BLaER1 treated with 17β-estradiol and CSF1 and Interleukin-3, amounts not matched to agents 10 nM and 100 nM (cell line): Measurements from ENCODE around the gene MAP7D2.
A peak's percentile ranks its signal among the peaks of the same experiment; 100 is the strongest.
"Not testable (repeated sequence)": the region's sequence is repeated elsewhere in the genome, so short reads cannot be mapped to it uniquely, and the experiment has no call there.

Experiments used
- H3K27ac ChIP-seq, 11 experiments: shearing (Covaris generic); formaldehyde crosslinking; 2 replicates each; pipeline ENCODE4 v1.8.1; 2022
- H3K27me3 ChIP-seq, 11 experiments: shearing (Covaris generic); formaldehyde crosslinking; 2 replicates each; pipeline ENCODE4 v1.8.1; 2022
- H3K36me3 ChIP-seq, 11 experiments: shearing (Covaris generic); formaldehyde crosslinking; 2 replicates each; pipeline ENCODE4 v1.8.1; 2022
- H3K4me1 ChIP-seq, 10 experiments: shearing (Covaris generic); formaldehyde crosslinking; 2 replicates each; pipeline ENCODE4 v1.8.1; 2022
- H3K4me2 ChIP-seq, 11 experiments: shearing (Covaris generic); formaldehyde crosslinking; 2 replicates each; pipeline ENCODE4 v1.8.1; 2022
- H3K4me3 ChIP-seq, 10 experiments: shearing (Covaris generic); formaldehyde crosslinking; 2 replicates each; pipeline ENCODE4 v1.8.1; 2022
- H3K9ac ChIP-seq, 11 experiments: shearing (Covaris generic); formaldehyde crosslinking; 2 replicates each; pipeline ENCODE4 v1.8.1; 2022
- H3K9me3 ChIP-seq, 11 experiments: shearing (Covaris generic); formaldehyde crosslinking; replicated peaks in 1 of 11; 2 replicates each; pipeline ENCODE4 v1.8.1; 2022
- H4K20me1 ChIP-seq, 11 experiments: shearing (Covaris generic); formaldehyde crosslinking; 2 replicates each; pipeline ENCODE4 v1.8.1; 2022
- Cebpa-rat ChIP-seq, 11 experiments: shearing (Covaris generic); IDR thresholded peaks; 2 replicates each; pipeline ENCODE4 v1.8.1; 2022

MAP7D2 gene

DNA sequence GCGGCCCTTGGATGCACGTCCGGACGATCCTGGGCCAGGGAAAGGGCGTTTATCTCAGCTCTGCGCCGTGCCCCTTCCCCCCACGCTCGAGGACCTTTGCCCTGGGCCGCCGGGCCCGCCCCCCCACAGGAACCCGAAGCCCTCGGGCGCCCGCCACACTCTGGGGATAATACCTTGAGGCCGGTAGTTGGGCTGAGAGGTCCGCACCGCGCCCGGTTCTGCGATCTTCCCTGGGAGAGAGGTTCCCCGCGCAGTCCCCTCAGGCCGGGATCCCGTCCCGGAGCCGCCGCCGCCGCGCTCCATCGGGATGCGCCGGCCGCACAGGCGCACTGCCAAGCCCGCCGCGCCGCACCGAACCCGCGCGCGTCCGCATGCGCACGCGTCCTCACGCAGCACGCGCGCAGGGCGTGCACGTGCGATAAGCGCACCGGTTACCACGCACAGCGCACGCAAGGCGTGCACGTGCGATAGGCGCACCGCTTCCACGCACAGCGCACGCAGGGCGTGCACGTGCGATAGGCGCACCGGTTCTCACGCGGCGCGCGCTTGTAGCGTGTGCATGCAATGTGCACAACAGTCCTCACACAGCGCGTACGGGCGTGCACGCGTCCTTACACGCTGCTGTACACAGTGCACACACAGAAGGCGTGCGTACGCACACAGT is at the start of gene MAP7D2:
Gene MAP7D2 (minus strand): TSS at position 331 of the 664 bp plus-strand sequence. CDS start 28 bp downstream, at position 303.
- H3K27ac ChIP-seq, result no peak within 1 kb of the TSS
- peak within 1 kb of the TSS in 6 of 11 experiments; percentile 15 to 85 (median 77); a peak in 5 of 22 replicates for H3K4me2 ChIP-seq
- TF ChIP-seq Cebpa-rat (IDR thresholded peaks at IDR 0.05), result no peak
- no peak within 1 kb of the TSS for H3K4me3 ChIP-seq
- H3K27me3 ChIP-seq, result no peaks in the 10 kb centered on the region
- H3K4me1 ChIP-seq, result peaks cover 8 to 25% (median 21%) of the 10 kb centered on the region in 10 experiments
- peaks cover 0 to 20% (median 17%) of the 10 kb centered on the region in 11 experiments; a peak in 20 of 22 replicates for H3K9me3 ChIP-seq
- H3K36me3 ChIP-seq, result peaks cover 0 to 7% (median 0%) of the 10 kb centered on the region in 11 experiments; a peak in 2 of 22 replicates
- no peak within 1 kb of the TSS for H3K9ac ChIP-seq
- H4K20me1 ChIP-seq, result 0 out of 22 replicates have a peak, but pooled peaks cover 0 to 4% (median 0%) of the 10 kb centered on the region in 11 experiments

DNA sequence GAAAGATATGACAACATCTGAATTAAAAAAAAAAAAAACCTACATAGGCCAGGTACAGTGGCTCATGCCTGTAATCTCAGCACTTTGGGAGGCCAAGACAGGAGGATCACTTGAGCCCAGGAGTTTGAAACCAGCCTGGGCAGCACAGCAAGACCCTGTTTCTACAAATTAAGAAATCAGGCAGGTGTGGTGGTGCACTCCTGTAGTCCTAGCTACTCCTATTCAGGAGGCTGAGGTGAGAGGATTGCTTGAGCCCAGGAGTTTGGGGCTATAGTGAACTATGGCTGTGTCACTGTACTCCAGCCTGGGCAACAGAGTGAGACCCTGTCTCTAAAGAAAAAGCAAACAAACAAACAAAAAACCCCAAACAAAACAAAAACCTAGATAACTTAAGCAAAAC is 45.8 kb upstream of the MAP7D2 start:
- H3K4me3 ChIP-seq, H4K20me1 ChIP-seq, H3K4me1 ChIP-seq, H3K9me3 ChIP-seq, H3K4me2 ChIP-seq, H3K9ac ChIP-seq, H3K27me3 ChIP-seq, H3K27ac ChIP-seq: not testable (repeated sequence)
- H3K36me3 ChIP-seq, result peaks cover 28 to 94% (median 55%) of the 10 kb centered on the region in 11 experiments; a peak in 21 of 22 replicates

DNA sequence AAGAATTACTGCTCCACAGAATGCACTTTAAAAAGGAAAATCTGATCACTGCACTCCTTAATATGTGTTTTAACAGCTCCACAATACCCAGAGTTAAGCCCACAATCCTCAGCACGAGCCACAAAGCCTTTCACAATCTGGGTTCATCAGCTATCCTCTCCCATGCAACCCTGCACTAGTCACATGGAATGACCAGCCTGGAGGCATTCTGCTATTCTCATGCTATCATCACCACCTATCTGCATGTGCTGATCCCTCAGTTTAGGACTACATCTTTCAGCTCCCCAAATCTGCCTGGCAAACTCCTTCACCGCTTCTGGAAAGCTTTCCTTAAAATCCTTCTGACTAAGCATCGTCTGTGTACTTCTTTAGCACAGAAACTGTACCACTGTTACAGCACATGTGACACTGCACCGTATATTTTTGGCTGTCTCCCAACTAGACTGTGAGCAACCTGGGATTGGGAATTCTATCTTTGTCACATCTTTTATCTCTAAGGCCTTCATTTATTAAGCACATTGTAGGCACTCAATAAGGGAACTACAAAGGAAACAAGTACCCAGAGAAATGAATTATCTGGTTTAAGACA is 43.2 kb upstream of the MAP7D2 start:
- H3K27ac ChIP-seq, result no peak overlapping the region
- no peaks in the 10 kb centered on the region for H4K20me1 ChIP-seq
- H3K36me3 ChIP-seq, result peaks cover 46 to 94% (median 73%) of the 10 kb centered on the region in 11 experiments
- no peak overlapping the region for H3K4me2 ChIP-seq
- H3K9ac ChIP-seq, result no peak overlapping the region
- H3K4me3 ChIP-seq, result no peak overlapping the region
- no peaks in the 10 kb centered on the region for H3K27me3 ChIP-seq
- no peak for TF ChIP-seq Cebpa-rat (IDR thresholded peaks at IDR 0.05)
- H3K9me3 ChIP-seq, result no peaks in the 10 kb centered on the region
- no peaks in the 10 kb centered on the region for H3K4me1 ChIP-seq

DNA sequence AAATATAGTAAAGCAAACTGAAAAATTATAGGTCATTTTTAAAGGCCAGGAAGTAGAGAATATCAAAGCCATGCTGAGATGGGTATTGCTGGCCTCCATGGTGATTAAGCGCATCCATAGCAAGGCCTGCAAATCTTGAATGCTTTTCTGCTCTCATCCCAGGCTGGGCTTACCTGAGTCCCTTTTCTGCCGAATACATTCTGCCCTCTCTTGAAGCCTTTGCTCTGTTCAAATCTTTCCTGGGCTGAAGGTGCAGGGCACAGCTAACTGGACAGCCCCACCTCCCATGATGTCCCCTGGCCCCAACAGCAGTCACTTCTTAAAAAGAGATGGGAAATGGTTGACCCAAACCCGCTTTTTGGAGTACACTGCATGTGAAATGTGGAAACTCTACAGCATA is 35.0 kb upstream of the MAP7D2 start:
- Histone ChIP-seq H3K4me1 (peaks cover 0 to 28% (median 0%) of the 10 kb centered on the region in 10 experiments; a peak in 7 of 20 replicates), H3K27ac (no peak overlapping the region), H4K20me1 (no peaks in the 10 kb centered on the region), H3K27me3 (no peaks in the 10 kb centered on the region), H3K4me2 (no peak overlapping the region), H3K9ac (no peak overlapping the region), H3K4me3 (no peak overlapping the region), H3K9me3 (no peaks in the 10 kb centered on the region), H3K36me3 (peaks cover 24 to 60% (median 44%) of the 10 kb centered on the region in 11 experiments)
- TF ChIP-seq Cebpa-rat (IDR thresholded peaks at IDR 0.05), result no peak

DNA sequence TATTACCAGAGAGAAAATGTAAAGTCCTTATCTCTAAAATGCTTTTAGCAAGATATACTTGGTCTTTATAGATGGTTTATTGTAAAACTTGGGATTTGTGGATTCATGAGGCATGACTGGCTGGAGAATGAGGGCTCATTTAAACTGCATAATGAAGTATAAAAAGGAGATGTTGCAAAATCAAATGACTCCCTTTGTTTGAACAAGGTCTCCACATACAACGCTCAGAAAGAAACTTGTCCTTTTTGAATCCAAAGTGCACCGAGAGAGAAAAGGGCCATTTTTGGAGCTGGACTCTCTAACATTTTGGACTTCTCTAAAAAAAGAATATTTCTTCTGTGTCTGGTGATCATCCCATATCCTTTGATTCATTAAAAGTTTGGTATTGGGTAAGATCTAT is 32.6 kb upstream of the MAP7D2 start:
- Histone ChIP-seq H4K20me1 (no peaks in the 10 kb centered on the region; a peak in 1 of 22 replicates), H3K4me2 (no peak overlapping the region), H3K4me3 (no peak overlapping the region), H3K27ac (no peak overlapping the region), H3K9ac (no peak overlapping the region), H3K4me1 (peaks cover 0 to 45% (median 12%) of the 10 kb centered on the region in 10 experiments; a peak in 15 of 20 replicates), H3K27me3 (no peaks in the 10 kb centered on the region), H3K9me3 (no peaks in the 10 kb centered on the region), H3K36me3 (peaks cover 5 to 37% (median 21%) of the 10 kb centered on the region in 11 experiments; a peak in 19 of 22 replicates)
- TF ChIP-seq Cebpa-rat (IDR thresholded peaks at IDR 0.05), result no peak

DNA sequence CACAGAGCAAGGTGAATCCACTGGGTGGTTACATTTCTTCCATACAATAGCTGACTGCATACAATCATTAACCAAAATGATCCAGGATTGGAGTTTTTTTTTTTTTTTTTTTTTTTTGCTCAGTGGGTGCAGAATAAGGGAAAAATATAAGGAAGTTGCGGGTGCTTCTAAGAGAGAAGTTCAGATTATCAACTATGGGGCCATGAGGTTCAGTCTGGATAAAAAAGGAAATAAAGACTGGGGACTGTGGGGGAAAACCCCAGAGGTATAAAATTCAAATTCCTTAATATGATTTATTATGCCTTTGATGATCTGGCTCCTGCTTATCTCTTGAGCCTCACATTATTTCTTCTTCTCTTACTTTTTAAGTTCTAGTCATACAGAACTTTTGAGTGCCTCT is 30.9 kb upstream of the MAP7D2 start:
- peak overlapping the region in 3 of 11 experiments; percentile 60 to 80 (median 71); a peak in 6 of 22 replicates for H3K4me2 ChIP-seq
- no peak overlapping the region for H3K9ac ChIP-seq
- H3K9me3 ChIP-seq, result no peaks in the 10 kb centered on the region
- no peak overlapping the region for H3K4me3 ChIP-seq
- peaks cover 6 to 57% (median 27%) of the 10 kb centered on the region in 10 experiments for H3K4me1 ChIP-seq
- peaks cover 3 to 20% (median 10%) of the 10 kb centered on the region in 11 experiments; a peak in 18 of 22 replicates for H3K36me3 ChIP-seq
- no peak overlapping the region; a peak in 1 of 22 replicates for H3K27ac ChIP-seq
- TF ChIP-seq Cebpa-rat (IDR thresholded peaks at IDR 0.05), result no peak
- H3K27me3 ChIP-seq, result no peaks in the 10 kb centered on the region
- H4K20me1 ChIP-seq, result no peaks in the 10 kb centered on the region; a peak in 1 of 22 replicates

DNA sequence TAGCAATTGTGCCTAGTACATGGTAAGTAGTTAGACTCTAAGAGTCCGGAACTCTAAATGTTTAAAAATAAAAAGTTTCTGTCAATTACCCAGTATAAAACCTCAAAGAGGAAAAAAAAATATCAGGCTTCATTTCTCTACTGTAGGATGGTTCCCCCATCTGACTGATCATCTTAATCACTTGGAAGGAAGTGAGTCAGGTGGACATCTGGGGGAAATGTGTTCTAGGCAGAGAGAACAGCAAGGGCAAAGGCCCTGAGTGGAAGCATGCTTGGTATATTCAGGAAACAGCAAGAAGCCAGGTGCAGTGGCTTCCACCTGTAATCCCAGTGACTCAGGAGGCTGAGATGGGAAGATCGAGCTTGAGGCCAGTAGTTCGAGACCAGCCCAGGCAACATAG is 27.8 kb upstream of the MAP7D2 start:
- Histone ChIP-seq H3K9me3 (no peaks in the 10 kb centered on the region), H3K4me2 (peak overlapping the region in 8 of 11 experiments; percentile 7 to 83 (median 24); a peak in 13 of 22 replicates), H3K36me3 (peaks cover 1 to 8% (median 7%) of the 10 kb centered on the region in 11 experiments; a peak in 19 of 22 replicates), H4K20me1 (peaks cover 12 to 21% (median 17%) of the 10 kb centered on the region in 11 experiments; a peak in 21 of 22 replicates), H3K27me3 (no peaks in the 10 kb centered on the region), H3K27ac (peak overlapping the region in 3 of 11 experiments; percentile 15 to 31 (median 18); a peak in 2 of 22 replicates), H3K4me1 (peaks cover 20 to 71% (median 41%) of the 10 kb centered on the region in 10 experiments), H3K9ac (no peak overlapping the region), H3K4me3 (no peak overlapping the region)
- TF ChIP-seq Cebpa-rat (IDR thresholded peaks at IDR 0.05), result no peak

DNA sequence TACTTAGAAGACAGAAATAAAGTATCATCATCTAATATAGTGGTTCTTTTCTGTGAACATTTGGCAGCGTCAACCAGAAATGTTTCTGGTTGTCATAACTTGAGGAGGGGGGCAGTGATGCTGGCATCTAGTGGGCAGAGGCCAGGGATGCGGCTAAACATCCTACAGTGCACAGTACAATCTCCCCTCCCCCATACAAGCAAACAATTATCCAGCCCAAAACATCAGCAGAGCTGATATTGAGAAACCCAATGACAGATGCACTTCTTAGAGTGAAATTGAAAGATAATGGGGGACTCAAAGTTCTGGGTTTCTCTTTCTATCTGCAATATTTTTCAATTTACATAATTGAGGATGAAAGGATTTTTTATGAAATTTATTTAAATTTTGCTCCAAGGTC is 26.9 kb upstream of the MAP7D2 start:
- no peak for TF ChIP-seq Cebpa-rat (IDR thresholded peaks at IDR 0.05)
- H3K9me3 ChIP-seq, result no peaks in the 10 kb centered on the region
- H3K36me3 ChIP-seq, result peaks cover 11 to 18% (median 17%) of the 10 kb centered on the region in 11 experiments; a peak in 21 of 22 replicates
- H3K4me1 ChIP-seq, result peaks cover 30 to 75% (median 49%) of the 10 kb centered on the region in 10 experiments
- peak overlapping the region in 4 of 11 experiments; percentile 21 to 83 (median 56); a peak in 5 of 22 replicates for H3K4me2 ChIP-seq
- H3K9ac ChIP-seq, result no peak overlapping the region
- H3K27me3 ChIP-seq, result no peaks in the 10 kb centered on the region
- no peak overlapping the region for H3K4me3 ChIP-seq
- peaks cover 21 to 30% (median 26%) of the 10 kb centered on the region in 11 experiments; a peak in 21 of 22 replicates for H4K20me1 ChIP-seq
- peak overlapping the region in 3 of 11 experiments; percentile 40 to 93 (median 86); a peak in 5 of 22 replicates for H3K27ac ChIP-seq

DNA sequence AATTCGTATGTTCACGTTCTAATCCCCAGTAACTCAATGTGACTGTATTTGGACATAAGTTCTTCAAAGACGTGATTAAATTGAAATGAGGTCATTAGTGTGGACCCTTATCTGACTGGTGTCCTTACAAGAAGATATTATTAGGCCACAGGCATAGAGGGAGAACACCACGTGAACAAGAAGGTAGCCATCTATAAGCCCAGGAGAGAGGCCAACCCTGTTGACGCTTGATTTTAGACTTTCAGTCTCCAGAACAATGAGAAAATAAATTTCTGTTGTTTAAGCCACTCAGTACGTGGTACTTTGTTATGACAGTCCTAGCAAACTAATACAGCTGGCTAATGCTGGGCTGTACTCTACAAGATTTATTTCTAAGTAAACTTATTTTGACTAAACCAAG is 26.4 kb upstream of the MAP7D2 start:
- Histone ChIP-seq H3K4me1 (peaks cover 30 to 70% (median 49%) of the 10 kb centered on the region in 10 experiments), H3K4me2 (peak overlapping the region in 7 of 11 experiments; percentile 21 to 85 (median 80); a peak in 11 of 22 replicates), H3K27me3 (no peaks in the 10 kb centered on the region), H4K20me1 (peaks cover 26 to 34% (median 31%) of the 10 kb centered on the region in 11 experiments; a peak in 21 of 22 replicates), H3K27ac (peak overlapping the region in 5 of 11 experiments; percentile 5 to 93 (median 86); a peak in 7 of 22 replicates), H3K36me3 (peaks cover 15 to 22% (median 21%) of the 10 kb centered on the region in 11 experiments), H3K9ac (no peak overlapping the region), H3K9me3 (no peaks in the 10 kb centered on the region), H3K4me3 (no peak overlapping the region)
- no peak for TF ChIP-seq Cebpa-rat (IDR thresholded peaks at IDR 0.05)
